Kidney epithelial cell (primary cell): ENCODE data around the gene LMOD3. TPM values are rescaled to one million over a fixed set of nuclear protein-coding genes. Genes with fewer than 3 reads are reported as not detected.

Experiments
- DNase-seq: peaks from one replicate; pipeline ENCODE4 v3.0.0-alpha.2; 2010; ENCODE audit warnings: low read depth
- H3K27me3 ChIP-seq: 2 replicates; pipeline ENCODE4 v1.6.0; 2011; ENCODE audit warnings: low read length; ENCODE audit not compliant: control insufficient read depth, insufficient read depth
- H3K36me3 ChIP-seq: 2 replicates; pipeline ENCODE4 v1.5.1; 2011; ENCODE audit warnings: low read length; ENCODE audit not compliant: control insufficient read depth, insufficient read depth
- H3K4me3 ChIP-seq: 2 replicates; pipeline ENCODE4 v1.5.1; 2011; ENCODE audit warnings: low read depth, mild to moderate bottlenecking, control low read depth, low read length
- CTCF ChIP-seq: IDR thresholded peaks from 2 replicates; pipeline ENCODE4 v1.5.1; 2011; ENCODE audit warnings: mild to moderate bottlenecking, moderate library complexity, low read length, control low read depth, inconsistent platforms; ENCODE audit not compliant: insufficient read depth, poor library complexity, severe bottlenecking
- total RNA-seq: library from RNA; depleted of rRNA; stranded (reverse); fragments of >200 nt; gene quantifications from 2 replicates; pipeline ENCODE4 v1.2.3, GENCODE V29; 2015

LMOD3 gene
- total RNA-seq, 1 donor from 2014 or later: not detected

DNA sequence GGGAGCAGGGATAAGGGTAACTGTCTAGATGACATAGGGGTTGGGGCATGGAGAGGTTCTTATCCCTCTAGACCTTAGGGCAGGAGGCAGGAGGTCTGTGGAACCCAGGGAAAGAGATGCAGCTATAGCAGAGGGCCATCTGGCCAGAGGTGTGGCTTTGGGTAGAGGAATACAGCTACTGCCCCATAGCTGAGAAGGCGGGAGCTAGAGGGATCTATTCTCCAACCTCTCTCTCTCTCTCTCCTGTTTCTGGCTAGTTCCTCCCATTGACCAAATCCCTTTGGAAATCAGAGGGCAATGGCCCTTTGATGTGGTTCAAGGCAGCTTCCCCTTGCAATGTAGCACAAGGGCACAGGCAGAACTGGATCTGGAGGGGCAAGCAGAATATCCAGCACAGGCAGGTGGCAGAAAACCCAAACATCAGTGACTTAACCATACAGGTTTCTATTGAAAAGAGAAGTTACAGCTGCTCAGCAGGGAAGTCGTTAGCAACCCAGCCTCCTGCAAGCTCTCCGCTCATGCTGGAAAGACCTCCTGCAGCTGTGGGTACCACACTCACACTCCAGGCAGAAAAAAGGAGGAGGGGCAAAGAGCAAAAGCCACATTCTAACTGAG, 22.3 kb upstream of the LMOD3 start:
- H3K27me3 ChIP-seq: no peaks in the 10 kb centered on the region
- TF ChIP-seq CTCF: no peak
- no peak overlapping the region for H3K4me3 ChIP-seq
- no peaks in the 10 kb centered on the region for H3K36me3 ChIP-seq
- DNase-seq: no peak

DNA sequence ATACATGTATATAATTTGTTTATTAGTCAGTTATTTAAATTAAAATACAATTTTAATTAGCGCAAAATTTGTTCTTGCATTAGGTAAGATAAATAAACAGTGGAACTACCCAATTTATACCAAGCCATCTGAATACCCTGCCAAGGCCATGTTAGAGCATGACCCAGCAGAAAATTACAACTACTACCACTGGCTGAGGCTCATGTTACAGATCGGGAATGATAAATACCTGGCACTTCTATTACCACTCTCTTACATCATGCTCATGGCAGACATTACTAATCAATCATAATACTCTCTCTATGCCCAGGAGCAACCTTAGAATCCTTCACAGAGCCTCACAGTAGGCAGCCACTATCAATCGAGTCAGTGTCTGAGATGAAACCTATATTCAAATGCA, 21.2 kb upstream of the LMOD3 start:
- no peak for TF ChIP-seq CTCF
- no peaks in the 10 kb centered on the region for H3K27me3 ChIP-seq
- no peak overlapping the region for H3K4me3 ChIP-seq
- H3K36me3 ChIP-seq: no peaks in the 10 kb centered on the region
- DNase-seq: no peak

- TF ChIP-seq CTCF: no peak
- Histone ChIP-seq H3K4me3 (no peak overlapping the region), H3K27me3 (no peaks in the 10 kb centered on the region), H3K36me3 (no peaks in the 10 kb centered on the region)
- no peak for DNase-seq
Observed at GRCh38 chr3:69142797-69143454, 20.5 kb upstream of the LMOD3 start.

- H3K36me3 ChIP-seq: no peaks in the 10 kb centered on the region
- no peak for DNase-seq
- H3K27me3 ChIP-seq: no peaks in the 10 kb centered on the region
- no peak overlapping the region for H3K4me3 ChIP-seq
- TF ChIP-seq CTCF: no peak
Observed at GRCh38 chr3:69142090-69142489, 19.7 kb upstream of the LMOD3 start.

- no peak for TF ChIP-seq CTCF
- no peak for DNase-seq
Observed at GRCh38 chr3:69141313-69141712, 18.9 kb upstream of the LMOD3 start.

DNA sequence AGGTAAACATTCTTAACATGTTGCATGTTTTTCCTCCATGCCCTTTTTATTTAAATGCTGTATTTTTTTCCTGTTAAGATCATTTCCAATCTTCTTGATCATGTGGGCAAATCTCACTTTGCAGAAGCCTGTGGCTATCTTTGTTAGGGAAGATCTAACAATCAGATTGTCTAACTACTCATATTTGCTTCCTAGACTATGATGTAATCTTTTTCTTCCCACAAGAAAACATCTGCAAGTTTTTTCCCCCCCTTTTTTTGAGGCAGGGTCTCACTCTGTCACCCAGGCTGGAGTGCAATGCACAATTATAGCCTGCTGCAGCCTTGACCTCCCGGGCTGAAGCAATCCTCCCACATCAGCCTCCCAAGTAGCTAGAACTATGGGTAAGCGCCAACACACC, 15.0 kb upstream of the LMOD3 start:
- no peak for TF ChIP-seq CTCF
- H3K27me3 ChIP-seq: no peaks in the 10 kb centered on the region
- DNase-seq: no peak
- no peaks in the 10 kb centered on the region for H3K36me3 ChIP-seq
- no peak overlapping the region for H3K4me3 ChIP-seq

More at GRCh38 chr3:69141313-69141712, 18.9 kb upstream of the LMOD3 start:
- H3K4me3 ChIP-seq: no peak overlapping the region
- no peaks in the 10 kb centered on the region for H3K27me3 ChIP-seq
- no peaks in the 10 kb centered on the region for H3K36me3 ChIP-seq
